Measurements from ENCODE around the gene DUSP19. TPM values are rescaled to one million over a fixed set of nuclear protein-coding genes. Genes with fewer than 3 reads are reported as not detected.

Gene DUSP19
- total and polyA plus RNA-seq, 2 of the 8 experiments (the other 6 are each of a cell fraction or from before 2014, with no cell fraction given), result 0.73 to 2.3 TPM

DNA sequence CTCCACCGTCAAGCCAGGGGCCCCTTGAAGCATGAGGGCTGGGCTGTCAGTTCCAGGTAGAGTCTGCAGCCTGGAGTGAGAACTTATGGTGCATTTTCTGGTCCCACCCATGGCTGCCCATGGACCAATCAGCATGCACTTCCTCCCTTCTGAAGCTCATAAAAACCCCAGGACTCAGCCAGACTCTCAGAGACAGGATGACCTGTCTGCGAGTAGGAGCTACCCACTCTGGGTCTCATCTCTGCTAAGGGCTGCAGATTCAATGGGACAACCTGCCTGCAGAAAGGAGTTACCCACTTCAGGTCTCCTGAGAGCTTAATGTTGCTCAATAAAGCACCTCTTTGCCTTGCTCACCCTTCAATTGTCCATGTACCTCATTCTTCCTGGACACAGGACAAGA is 9.4 kb upstream of the DUSP19 start:
- Histone ChIP-seq H4K5ac (ENCODE audit: insufficient read length, low read depth, low read length) (no peak overlapping the region), H3K4me2 (ENCODE audit: insufficient read depth in 1 of 2, low read depth in 2 of 2, low read length in 2 of 2) (no peak overlapping the region), H2BK5ac (ENCODE audit: low read depth, low read length) (no peak overlapping the region), H3K18ac (ENCODE audit: extremely low read depth, low read length) (no peak overlapping the region), H3K56ac (replicated peaks; ENCODE audit: insufficient read length, low read depth, low read length) (no peak overlapping the region), H2BK20ac (ENCODE audit: low read length) (no peak overlapping the region), H4K8ac (ENCODE audit: extremely low read depth, insufficient read depth, low read length) (0 out of 2 replicates have a peak overlapping the region, but pooled peaks have one; percentile 20), H4K20me1 (replicated peaks in 1 of 2; ENCODE audit: control insufficient read depth in 1 of 2, insufficient read depth in 2 of 2, low read length in 2 of 2) (no peaks in the 10 kb centered on the region), H3K23ac (ENCODE audit: insufficient read length) (no peak overlapping the region), H3K79me1 (ENCODE audit: low read depth, low read length) (no peaks in the 10 kb centered on the region), H4K91ac (replicated peaks; ENCODE audit: insufficient read length, low read length) (no peak overlapping the region), H3K4ac (replicated peaks; ENCODE audit: insufficient read length, low read depth, low read length) (no peak overlapping the region), H2AK5ac (ENCODE audit: low read depth, low read length) (no peak overlapping the region), H3K9me3 (ENCODE audit: insufficient read depth in 2 of 2, low read depth in 1 of 2, low read length in 1 of 2) (peaks cover 12 to 13% of the 10 kb centered on the region in 2 experiments), H2BK120ac (replicated peaks; ENCODE audit: low read depth, low read length) (no peak overlapping the region), H2BK15ac (ENCODE audit: low read length) (no peak overlapping the region), H3K27me3 (replicated peaks in 1 of 4; ENCODE audit: control insufficient read depth in 3 of 4, extremely low read depth in 1 of 4, insufficient read depth in 3 of 4, low read length in 3 of 4) (no peaks in the 10 kb centered on the region), H3K4me3 (ENCODE audit: extremely low read depth in 1 of 4, insufficient read depth in 2 of 4, low read depth in 3 of 4, low read length in 4 of 4) (no peak overlapping the region), H3K79me2 (ENCODE audit: control insufficient read depth in 1 of 2, insufficient read depth in 2 of 2, low read length in 2 of 2) (no peaks in the 10 kb centered on the region), H3K9ac (replicated peaks in 1 of 4; ENCODE audit: extremely low read depth in 1 of 4, low read depth in 3 of 4, low read length in 3 of 4) (no peak overlapping the region), H3K14ac (ENCODE audit: insufficient read length) (no peak overlapping the region), H3K36me3 (ENCODE audit: control insufficient read depth in 2 of 4, insufficient read depth in 4 of 4, low read length in 3 of 4) (no peaks in the 10 kb centered on the region), H3K27ac (ENCODE audit: low read depth, low read length) (no peak overlapping the region), H2BK12ac (ENCODE audit: low read depth, low read length) (no peak overlapping the region), H2AFZ (ENCODE audit: low read length) (no peak overlapping the region), H3K23me2 (ENCODE audit: low read depth, low read length) (no peaks in the 10 kb centered on the region), H3K4me1 (replicated peaks in 1 of 4; ENCODE audit: control insufficient read depth in 3 of 4, insufficient read depth in 4 of 4, low read length in 3 of 4) (peaks cover 0 to 1% (median 0%) of the 10 kb centered on the region in 4 experiments; a peak in 2 of 7 replicates)
- WGBS, 2 experiments (ENCODE audit: extremely low coverage in 1 of 2, insufficient coverage in 1 of 2, insufficient read length in 1 of 2, insufficient replicate concordance in 2 of 2, low coverage in 1 of 2, low lambda C conversion rate in 2 of 2, missing lambda C conversion rate in 1 of 2), result 91% methylated on average over 2 of the region's 2 CpGs; no CpG with 5 or more reads in 1 of the 2 experiments
- FAIRE-seq (no peak), DNase-seq (ENCODE audit: low read depth in 1 of 2, low spot score in 2 of 2) (no peak)
- POLR2A ChIA-PET (ENCODE audit: partially characterized antibody), result interaction anchor here (1.1 to 1.3 kb wide), 3 partner anchors 10 to 151 kb away, joined by 3 to 5 read pairs (median 4); partner anchors contain the start of gene DUSP19
- CTCF ChIA-PET (ENCODE audit: partially characterized antibody), result interaction anchor here (0.7 to 5.0 kb wide), 9 partner anchors 10 to 89 kb away, joined by 3 to 38 read pairs (median 4); partner anchors contain the start of gene DUSP19
- TF ChIP-seq EP300 (IDR thresholded peaks at IDR 0.05; ENCODE audit: borderline replicate concordance in 1 of 2, low read depth in 2 of 2, low read length in 2 of 2) (no peak), JUN (IDR thresholded peaks at IDR 0.05; ENCODE audit: low read depth, low read length) (no peak), SAP30 (IDR thresholded peaks at IDR 0.05; ENCODE audit: insufficient read depth, insufficient replicate concordance, low read length) (no peak), FOSL1 (IDR thresholded peaks at IDR 0.05; ENCODE audit: insufficient read depth, low read depth, low read length) (no peak)
- TF ChIP-seq, protein P1, sequence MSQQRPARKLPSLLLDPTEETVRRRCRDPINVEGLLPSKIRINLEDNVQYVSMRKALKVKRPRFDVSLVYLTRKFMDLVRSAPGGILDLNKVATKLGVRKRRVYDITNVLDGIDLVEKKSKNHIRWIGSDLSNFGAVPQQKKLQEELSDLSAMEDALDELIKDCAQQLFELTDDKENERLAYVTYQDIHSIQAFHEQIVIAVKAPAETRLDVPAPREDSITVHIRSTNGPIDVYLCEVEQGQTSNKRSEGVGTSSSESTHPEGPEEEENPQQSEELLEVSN (IDR thresholded peaks at IDR 0.05), result no peak
